OCI-LY7 (cell line): ENCODE results near the gene ZSCAN23.

Experiments used
- CTCF ChIP-seq: fragments of 200-600 bp; sonication (generic); conservative IDR thresholded peaks from 2 replicates; pipeline ENCODE4 v1.5.1; 2014; ENCODE audit warnings: mild to moderate bottlenecking, antibody characterized with exemption, low read length, moderate library complexity, mixed read lengths
- EZH2phosphoT487 ChIP-seq: fragments of 200-600 bp; sonication (generic); IDR thresholded peaks from 2 replicates; pipeline ENCODE4 v1.6.1; 2018; ENCODE audit warnings: low read depth, borderline replicate concordance, mild to moderate bottlenecking, mixed run types, antibody characterized with exemption, low read length, moderate library complexity, mixed read lengths

- TF ChIP-seq CTCF (no peak), EZH2phosphoT487 (no peak)
Measured at GRCh38 chr6:28423546-28423945, 19.7 kb downstream of the ZSCAN23 start.
